ENCODE measurements around the gene PAFAH2. TPM values are rescaled to one million over a fixed set of nuclear protein-coding genes. Genes with fewer than 3 reads are reported as not detected.

PAFAH2 gene
- total RNA-seq, 1 donor from 2014 or later: 13.4 TPM

GRCh38 chr1:25912076-25912831 is 85.6 kb downstream of the PAFAH2 start:
- H3K27ac Mint-ChIP-seq (ENCODE audit: unreplicated experiment): no peak overlapping the region
- H3K4me1 Mint-ChIP-seq (ENCODE audit: unreplicated experiment): peaks cover 3% of the 10 kb centered on the region
- H3K36me3 Mint-ChIP-seq (ENCODE audit: low read depth, unreplicated experiment): no peaks in the 10 kb centered on the region
- H3K9me3 Mint-ChIP-seq (ENCODE audit: unreplicated experiment): no peaks in the 10 kb centered on the region
- no peak for TF ChIP-seq CTCF (IDR thresholded peaks at IDR 0.05; ENCODE audit: unreplicated experiment)
- no peak overlapping the region for H3K4me3 Mint-ChIP-seq (ENCODE audit: unreplicated experiment)
- H3K27me3 Mint-ChIP-seq (ENCODE audit: unreplicated experiment): peaks cover 3% of the 10 kb centered on the region
- no peak for DNase-seq (ENCODE audit: low spot score)

GRCh38 chr1:25911162-25911561 is 86.7 kb downstream of the PAFAH2 start:
- Mint-ChIP-seq H3K4me1 (ENCODE audit: unreplicated experiment) (peaks cover 7% of the 10 kb centered on the region), H3K9me3 (ENCODE audit: unreplicated experiment) (no peaks in the 10 kb centered on the region), H3K36me3 (ENCODE audit: low read depth, unreplicated experiment) (no peaks in the 10 kb centered on the region), H3K27me3 (ENCODE audit: unreplicated experiment) (peaks cover 11% of the 10 kb centered on the region), H3K27ac (ENCODE audit: unreplicated experiment) (no peak overlapping the region), H3K4me3 (ENCODE audit: unreplicated experiment) (no peak overlapping the region)
- no peak for TF ChIP-seq CTCF (IDR thresholded peaks at IDR 0.05; ENCODE audit: unreplicated experiment)
- DNase-seq (ENCODE audit: low spot score): no peak

Other genes with a start within 250 kb of the PAFAH2 start
- 284 TPM for gene SELENON, start 197.9 kb downstream of the PAFAH2 start, total RNA-seq (ENCODE audit: unreplicated experiment)
- 48.1 TPM for gene MTFR1L, start 178.1 kb downstream of the PAFAH2 start, total RNA-seq (ENCODE audit: unreplicated experiment)
- 3.3 TPM for gene AUNIP, start 138.6 kb downstream of the PAFAH2 start, total RNA-seq (ENCODE audit: unreplicated experiment)
- gene PAQR7, start 122.4 kb downstream of the PAFAH2 start, total RNA-seq (ENCODE audit: unreplicated experiment): 18.7 TPM
- gene STMN1, start 91.6 kb downstream of the PAFAH2 start, total RNA-seq (ENCODE audit: unreplicated experiment): 972 TPM
- 1.8 TPM for gene EXTL1, start 23.7 kb upstream of the PAFAH2 start, total RNA-seq (ENCODE audit: unreplicated experiment)
- gene SLC30A2, start 48.1 kb upstream of the PAFAH2 start, total RNA-seq (ENCODE audit: unreplicated experiment): not detected
- not detected for gene TRIM63, start 69.6 kb upstream of the PAFAH2 start, total RNA-seq (ENCODE audit: unreplicated experiment)
- 6.8 TPM for gene PDIK1L, start 113.8 kb upstream of the PAFAH2 start, total RNA-seq (ENCODE audit: unreplicated experiment)
- gene FAM110D, start 161.0 kb upstream of the PAFAH2 start, total RNA-seq (ENCODE audit: unreplicated experiment): 13.5 TPM
- gene C1orf232, start 170.9 kb upstream of the PAFAH2 start, total RNA-seq (ENCODE audit: unreplicated experiment): not detected
- gene ZNF593, start 171.8 kb upstream of the PAFAH2 start, total RNA-seq (ENCODE audit: unreplicated experiment): 17.9 TPM
- not detected for gene ZNF593OS, start 173.8 kb upstream of the PAFAH2 start, total RNA-seq (ENCODE audit: unreplicated experiment)
- gene CNKSR1, start 179.4 kb upstream of the PAFAH2 start, total RNA-seq (ENCODE audit: unreplicated experiment): 10.0 TPM
- gene CATSPER4, start 192.5 kb upstream of the PAFAH2 start, total RNA-seq (ENCODE audit: unreplicated experiment): not detected
- gene CEP85, start 236.1 kb upstream of the PAFAH2 start, total RNA-seq (ENCODE audit: unreplicated experiment): 9.7 TPM

All from endothelial cell (in vitro differentiated cells).